WTC11 (cell line): Measurements from ENCODE around the gene TBC1D24.

Source experiments
- IRF2 ChIP-seq: sonication (generic); formaldehyde crosslinking; IDR thresholded peaks from 2 replicates; pipeline ENCODE4 v1.8.0; 2022; ENCODE audit warnings: low read depth, missing genetic modification reagents, borderline replicate concordance
- SMAD3 ChIP-seq: sonication (generic); formaldehyde crosslinking; IDR thresholded peaks from 2 replicates; pipeline ENCODE4 v1.8.0; 2022; ENCODE audit warnings: missing genetic modification reagents, mild to moderate bottlenecking, borderline replicate concordance
- TF ChIP-seq, protein P1 (sequence below): fragments of 200-600 bp; IDR thresholded peaks from 2 replicates; pipeline ENCODE4 v1.8.0; 2022; ENCODE audit warnings: antibody characterized with exemption
- TF ChIP-seq, protein P2 (sequence below): sonication (generic); formaldehyde crosslinking; IDR thresholded peaks from 2 replicates; pipeline ENCODE4 v1.8.1; 2022; ENCODE audit warnings: low read depth, missing genetic modification reagents, borderline replicate concordance

DNA sequence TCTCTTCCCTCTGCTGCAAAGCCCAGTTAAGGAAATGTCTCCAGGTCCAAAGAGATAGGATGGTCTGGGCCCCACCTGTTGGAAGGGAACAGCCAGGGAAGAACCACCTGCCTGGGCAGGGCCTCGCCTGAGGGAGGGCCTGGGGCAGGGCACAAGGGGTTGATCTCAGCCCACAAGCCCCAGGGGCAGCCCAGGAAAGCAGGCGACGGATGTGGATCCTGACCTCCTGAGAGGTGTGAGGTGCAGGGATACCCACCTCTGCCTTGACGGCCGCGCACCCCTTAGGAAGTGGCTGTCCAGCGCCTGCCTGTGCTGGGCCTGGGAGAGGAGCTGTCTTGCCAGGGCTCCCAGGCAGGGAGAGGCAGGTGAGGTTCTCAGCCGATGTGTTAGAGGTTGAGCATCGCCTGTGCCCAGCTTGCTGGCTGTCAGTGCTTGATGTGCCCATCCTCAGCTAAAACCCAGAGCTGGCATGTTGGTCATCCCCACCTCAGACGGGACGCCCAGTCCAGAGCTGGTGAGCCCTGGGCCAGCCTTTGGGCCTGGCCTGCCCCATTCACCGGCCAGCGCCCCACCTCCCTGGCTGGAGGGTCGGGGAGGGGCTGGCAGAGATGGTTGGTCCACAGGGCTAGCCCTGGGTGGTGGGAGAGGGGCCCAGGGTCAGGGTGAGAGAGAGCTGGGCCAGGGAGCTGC lies 55.8 kb downstream of the TBC1D24 start:
- TF ChIP-seq, protein P1, sequence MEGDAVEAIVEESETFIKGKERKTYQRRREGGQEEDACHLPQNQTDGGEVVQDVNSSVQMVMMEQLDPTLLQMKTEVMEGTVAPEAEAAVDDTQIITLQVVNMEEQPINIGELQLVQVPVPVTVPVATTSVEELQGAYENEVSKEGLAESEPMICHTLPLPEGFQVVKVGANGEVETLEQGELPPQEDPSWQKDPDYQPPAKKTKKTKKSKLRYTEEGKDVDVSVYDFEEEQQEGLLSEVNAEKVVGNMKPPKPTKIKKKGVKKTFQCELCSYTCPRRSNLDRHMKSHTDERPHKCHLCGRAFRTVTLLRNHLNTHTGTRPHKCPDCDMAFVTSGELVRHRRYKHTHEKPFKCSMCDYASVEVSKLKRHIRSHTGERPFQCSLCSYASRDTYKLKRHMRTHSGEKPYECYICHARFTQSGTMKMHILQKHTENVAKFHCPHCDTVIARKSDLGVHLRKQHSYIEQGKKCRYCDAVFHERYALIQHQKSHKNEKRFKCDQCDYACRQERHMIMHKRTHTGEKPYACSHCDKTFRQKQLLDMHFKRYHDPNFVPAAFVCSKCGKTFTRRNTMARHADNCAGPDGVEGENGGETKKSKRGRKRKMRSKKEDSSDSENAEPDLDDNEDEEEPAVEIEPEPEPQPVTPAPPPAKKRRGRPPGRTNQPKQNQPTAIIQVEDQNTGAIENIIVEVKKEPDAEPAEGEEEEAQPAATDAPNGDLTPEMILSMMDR: no peak
- TF ChIP-seq IRF2 (CRISPR knock-in tag): no peak
- TF ChIP-seq, protein P2, sequence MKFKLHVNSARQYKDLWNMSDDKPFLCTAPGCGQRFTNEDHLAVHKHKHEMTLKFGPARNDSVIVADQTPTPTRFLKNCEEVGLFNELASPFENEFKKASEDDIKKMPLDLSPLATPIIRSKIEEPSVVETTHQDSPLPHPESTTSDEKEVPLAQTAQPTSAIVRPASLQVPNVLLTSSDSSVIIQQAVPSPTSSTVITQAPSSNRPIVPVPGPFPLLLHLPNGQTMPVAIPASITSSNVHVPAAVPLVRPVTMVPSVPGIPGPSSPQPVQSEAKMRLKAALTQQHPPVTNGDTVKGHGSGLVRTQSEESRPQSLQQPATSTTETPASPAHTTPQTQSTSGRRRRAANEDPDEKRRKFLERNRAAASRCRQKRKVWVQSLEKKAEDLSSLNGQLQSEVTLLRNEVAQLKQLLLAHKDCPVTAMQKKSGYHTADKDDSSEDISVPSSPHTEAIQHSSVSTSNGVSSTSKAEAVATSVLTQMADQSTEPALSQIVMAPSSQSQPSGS (CRISPR knock-in tag): no peak
- no peak for TF ChIP-seq SMAD3 (CRISPR knock-in tag)
